T-helper 2 cell treated with Interferon-gamma antibody and Interleukin-4, amounts not matched to agents 5 μg/mL and 100 μg/mL, for 36 hours (primary cell): Measurements from ENCODE around the gene WHRN.

Experiments
- DNase-seq: peaks from one replicate; pipeline ENCODE4 v3.0.0; 2021; ENCODE audit warnings: low spot score
- H3K27ac Mint-ChIP-seq: one replicate; pipeline ENCODE4 v1.8.0; 2021; ENCODE audit warnings: mild to moderate bottlenecking, mixed read lengths
- H3K27me3 Mint-ChIP-seq: one replicate; pipeline ENCODE4 v1.8.0; 2021; ENCODE audit warnings: low read depth, mixed read lengths
- H3K36me3 Mint-ChIP-seq: one replicate; pipeline ENCODE4 v1.8.0; 2021; ENCODE audit warnings: low read depth, mixed read lengths
- H3K4me1 Mint-ChIP-seq: one replicate; pipeline ENCODE4 v1.8.0; 2021; ENCODE audit warnings: low read depth, mixed read lengths
- H3K4me3 Mint-ChIP-seq: one replicate; pipeline ENCODE4 v1.8.0; 2022; ENCODE audit warnings: mild to moderate bottlenecking, moderate library complexity, mixed read lengths
- H3K9me3 Mint-ChIP-seq: one replicate; pipeline ENCODE4 v1.8.0; 2021; ENCODE audit warnings: mixed read lengths

Gene WHRN

DNA sequence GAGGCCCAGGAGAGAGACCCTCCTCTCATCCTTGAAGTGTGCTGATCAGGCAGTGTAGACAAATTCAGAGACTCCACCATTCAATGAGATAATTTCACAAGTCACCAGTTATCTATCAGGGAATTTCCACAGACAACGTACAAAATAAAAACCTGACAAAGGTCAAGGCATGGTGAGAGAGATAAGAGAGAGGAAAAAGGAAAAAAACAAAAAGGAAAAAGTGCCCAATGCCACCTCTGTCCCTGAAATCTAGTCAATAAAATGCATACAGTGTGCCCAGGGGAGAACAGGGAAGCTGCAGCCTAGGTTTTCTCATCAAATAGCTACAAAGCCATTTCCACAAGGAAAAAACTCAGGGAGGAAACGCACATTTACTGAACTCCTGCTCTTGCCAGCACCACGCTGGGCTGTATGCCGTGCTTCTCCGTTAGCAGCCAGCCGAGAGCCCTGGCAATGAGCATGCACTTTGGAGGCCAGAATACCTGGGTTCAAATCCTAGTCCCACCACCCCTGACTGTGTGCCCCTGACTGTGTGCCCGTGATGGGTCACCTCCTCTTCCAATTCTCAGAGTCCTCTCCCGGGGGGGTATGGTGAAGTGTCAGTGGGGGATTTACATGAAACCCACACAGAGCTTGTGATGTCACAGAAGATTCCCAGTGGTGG is 11.6 kb downstream of the WHRN start:
- Mint-ChIP-seq H3K27ac (no peak overlapping the region), H3K9me3 (no peaks in the 10 kb centered on the region), H3K4me3 (no peak overlapping the region), H3K27me3 (peaks cover 15% of the 10 kb centered on the region), H3K4me1 (peaks cover 4% of the 10 kb centered on the region), H3K36me3 (no peaks in the 10 kb centered on the region)
- DNase-seq: no peak

DNA sequence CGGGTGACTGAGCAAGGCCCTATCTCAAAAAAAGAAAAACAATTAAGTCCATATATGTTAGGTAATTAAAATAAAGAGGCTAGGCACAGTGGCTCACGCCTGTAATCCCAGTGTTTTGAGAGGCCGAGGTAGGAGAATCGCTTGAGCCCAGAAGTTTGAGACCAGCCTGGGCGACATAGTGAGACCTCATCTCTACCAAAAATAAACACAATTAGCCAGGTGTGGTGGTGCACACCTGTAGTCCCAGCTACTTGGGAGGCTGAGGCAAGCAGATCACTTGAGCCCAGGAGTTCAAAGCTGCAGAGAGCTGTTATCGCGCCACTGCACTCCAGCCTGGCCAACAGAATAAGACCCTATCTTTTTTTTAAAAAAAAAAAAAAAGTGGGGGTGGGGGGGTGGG is 12.3 kb downstream of the WHRN start:
- Mint-ChIP-seq H3K4me1 (peaks cover 4% of the 10 kb centered on the region), H3K36me3 (no peaks in the 10 kb centered on the region), H3K4me3 (no peak overlapping the region), H3K27me3 (peaks cover 15% of the 10 kb centered on the region), H3K27ac (no peak overlapping the region), H3K9me3 (no peaks in the 10 kb centered on the region)
- no peak for DNase-seq

DNA sequence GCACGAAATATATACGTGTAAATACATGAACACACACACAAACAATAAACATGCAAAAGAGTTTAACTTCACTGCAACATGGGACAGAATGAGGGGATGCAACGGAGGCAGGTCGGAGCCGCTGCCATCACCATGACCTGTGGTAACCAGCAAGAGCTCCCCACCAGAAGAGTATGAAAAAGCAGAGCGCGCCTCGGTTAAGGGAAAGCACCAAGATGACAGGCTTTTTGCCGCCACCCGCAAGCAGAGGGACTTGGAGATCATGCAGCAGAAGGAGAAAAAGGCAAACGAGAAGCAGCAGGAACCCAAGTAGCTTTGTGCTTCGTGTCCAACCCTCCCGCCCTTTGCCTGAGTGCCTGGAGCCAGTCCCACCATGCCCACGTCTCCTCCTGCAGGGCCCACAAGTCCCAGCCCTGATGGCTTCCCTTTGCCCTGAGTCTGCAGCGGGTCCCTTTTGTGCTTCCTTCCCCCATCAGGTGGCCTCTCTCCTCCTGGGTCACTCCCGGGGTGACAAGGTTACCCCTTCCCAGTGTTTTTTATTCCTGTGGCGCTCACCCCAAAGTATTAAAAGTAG is 13.8 kb downstream of the WHRN start:
- peaks cover 5% of the 10 kb centered on the region for H3K4me1 Mint-ChIP-seq
- no peak for DNase-seq
- H3K36me3 Mint-ChIP-seq: no peaks in the 10 kb centered on the region
- peaks cover 11% of the 10 kb centered on the region for H3K27me3 Mint-ChIP-seq
- H3K4me3 Mint-ChIP-seq: no peak overlapping the region
- H3K9me3 Mint-ChIP-seq: no peaks in the 10 kb centered on the region
- no peak overlapping the region for H3K27ac Mint-ChIP-seq

DNA sequence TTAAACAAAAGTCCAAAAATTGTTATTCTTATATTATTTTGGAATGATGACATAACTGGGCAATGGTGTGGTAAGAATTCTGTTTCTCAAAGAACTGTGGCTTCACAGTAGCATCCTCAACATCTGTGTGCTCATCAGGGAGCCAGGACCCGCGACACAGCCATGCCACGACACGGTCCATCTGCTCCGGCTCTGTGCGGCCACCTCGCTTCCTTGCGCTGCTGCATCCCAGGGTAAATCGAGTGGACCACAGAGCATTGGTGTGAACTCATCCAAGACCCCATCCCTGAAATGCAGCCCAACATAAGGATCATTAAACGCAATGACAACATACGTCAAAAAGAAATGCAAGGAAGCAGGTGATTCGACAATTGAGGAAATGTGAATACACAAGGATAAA is 15.3 kb downstream of the WHRN start:
- H3K4me1 Mint-ChIP-seq: peaks cover 13% of the 10 kb centered on the region
- peaks cover 2% of the 10 kb centered on the region for H3K27me3 Mint-ChIP-seq
- H3K27ac Mint-ChIP-seq: no peak overlapping the region
- H3K9me3 Mint-ChIP-seq: no peaks in the 10 kb centered on the region
- no peak for DNase-seq
- no peaks in the 10 kb centered on the region for H3K36me3 Mint-ChIP-seq
- no peak overlapping the region for H3K4me3 Mint-ChIP-seq

DNA sequence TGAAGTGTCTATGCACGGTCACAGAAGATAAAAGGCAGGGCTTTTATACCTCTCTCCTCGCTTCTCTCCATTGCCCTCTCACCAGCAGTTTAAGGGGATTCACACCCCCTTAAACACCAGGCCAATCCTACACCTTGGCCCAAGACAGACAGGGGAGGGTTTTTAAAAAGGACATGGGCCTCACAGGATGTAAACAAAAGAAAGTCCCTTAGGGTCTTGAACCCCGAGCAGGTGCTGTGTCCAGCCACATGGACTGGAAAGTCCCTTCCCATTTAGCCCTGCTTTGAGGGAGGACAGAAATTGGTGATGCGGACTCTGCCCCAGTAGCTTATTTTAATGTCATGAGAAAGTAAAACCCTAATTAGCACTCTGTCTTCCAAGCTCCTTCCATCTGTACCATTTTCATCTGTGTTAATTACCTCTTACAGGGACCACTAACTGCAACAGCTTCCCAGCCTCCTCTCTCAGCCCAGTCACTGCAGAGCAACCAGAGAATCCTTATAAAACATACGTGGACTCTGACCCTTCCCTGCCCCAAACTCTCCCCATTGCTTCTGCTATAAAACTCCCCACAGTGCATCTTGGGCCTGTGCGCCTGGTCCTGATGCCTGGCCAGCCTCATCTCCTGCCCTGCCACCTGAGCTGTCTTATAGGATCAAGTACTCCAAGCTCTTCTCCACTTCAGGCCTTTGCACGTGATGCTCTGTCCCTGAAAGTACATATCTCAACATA is 16.7 kb downstream of the WHRN start:
- H3K27me3 Mint-ChIP-seq: peaks cover 5% of the 10 kb centered on the region
- no peak for DNase-seq
- no peaks in the 10 kb centered on the region for H3K36me3 Mint-ChIP-seq
- no peak overlapping the region for H3K4me3 Mint-ChIP-seq
- no peak overlapping the region for H3K27ac Mint-ChIP-seq
- H3K4me1 Mint-ChIP-seq: peaks cover 21% of the 10 kb centered on the region
- H3K9me3 Mint-ChIP-seq: no peaks in the 10 kb centered on the region

DNA sequence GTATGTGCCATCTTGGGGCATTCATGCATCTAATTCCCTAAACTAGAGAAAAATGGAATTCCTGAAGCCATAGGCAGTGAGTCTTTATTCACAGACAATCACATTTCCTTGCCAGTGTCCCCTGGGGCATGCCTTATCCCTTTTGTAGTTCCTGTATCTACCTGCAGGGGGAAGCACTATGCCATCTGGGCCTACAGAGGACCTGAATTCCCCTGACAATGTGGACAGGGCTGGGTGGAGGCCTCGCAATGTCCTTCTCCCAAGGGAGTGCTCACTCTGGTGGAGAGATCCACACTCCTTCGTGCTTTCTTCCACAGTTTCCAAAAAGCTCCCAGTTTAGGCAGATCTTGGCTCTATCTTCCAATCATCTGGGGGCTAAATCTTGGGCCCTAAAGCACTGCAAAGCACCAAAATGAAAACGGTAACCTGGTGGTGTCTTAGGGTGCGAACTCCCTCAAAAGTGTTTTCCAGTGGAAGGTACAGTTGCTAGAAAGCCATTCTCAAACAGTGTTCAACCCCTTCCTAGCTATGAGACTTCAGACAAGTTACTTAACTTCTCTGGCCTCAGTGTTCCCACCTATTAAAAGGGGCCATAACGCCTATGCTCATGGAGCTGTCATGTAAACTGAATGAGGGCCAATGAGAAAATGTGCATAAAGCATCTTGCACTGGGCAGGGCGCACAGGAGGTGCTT is 17.5 kb downstream of the WHRN start:
- no peaks in the 10 kb centered on the region for H3K36me3 Mint-ChIP-seq
- H3K27ac Mint-ChIP-seq: no peak overlapping the region
- H3K9me3 Mint-ChIP-seq: no peaks in the 10 kb centered on the region
- H3K27me3 Mint-ChIP-seq: peaks cover 5% of the 10 kb centered on the region
- peak; percentile 47 for DNase-seq
- no peak overlapping the region for H3K4me3 Mint-ChIP-seq
- peaks cover 21% of the 10 kb centered on the region for H3K4me1 Mint-ChIP-seq

DNA sequence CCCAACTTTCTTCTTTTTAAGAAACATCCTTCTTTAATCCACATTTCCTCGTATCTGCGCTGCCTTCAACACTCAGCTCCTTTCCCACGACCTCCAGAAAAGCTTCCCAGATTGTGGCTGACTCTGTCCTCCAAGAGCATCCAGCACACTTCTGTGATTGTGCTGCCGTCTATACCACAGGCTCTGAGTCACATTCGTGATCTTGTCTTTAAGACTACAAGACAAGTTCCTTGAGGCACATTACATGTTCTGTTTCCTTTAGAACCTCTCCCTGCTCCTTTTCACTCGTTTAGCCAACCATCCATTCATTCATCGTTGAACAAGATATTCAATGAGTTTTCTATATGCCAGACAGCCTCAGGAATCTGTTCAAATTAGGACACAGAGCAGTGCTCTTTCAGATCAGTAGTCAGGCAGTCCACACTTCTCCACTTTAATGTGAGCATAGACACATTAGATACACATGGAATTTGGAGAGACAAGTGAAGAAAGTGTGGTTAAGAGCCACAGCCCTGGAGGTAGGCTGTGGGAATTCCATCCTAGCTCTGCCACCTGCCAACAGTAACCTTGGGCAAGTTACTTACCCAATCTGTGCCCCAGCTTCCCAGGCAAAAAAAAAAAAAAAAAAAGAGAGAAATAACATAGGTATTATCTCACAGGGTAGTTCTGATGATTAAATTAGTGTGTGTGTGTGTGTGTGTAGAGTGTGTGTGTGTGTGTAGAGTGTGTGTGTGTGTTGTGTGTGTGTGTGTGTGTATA is 18.9 kb downstream of the WHRN start:
- Mint-ChIP-seq H3K9me3 (no peaks in the 10 kb centered on the region), H3K27ac (peak overlapping the region; percentile 53), H3K27me3 (peaks cover 5% of the 10 kb centered on the region), H3K4me3 (peak overlapping the region; percentile 13), H3K36me3 (no peaks in the 10 kb centered on the region), H3K4me1 (peaks cover 22% of the 10 kb centered on the region)
- no peak for DNase-seq

DNA sequence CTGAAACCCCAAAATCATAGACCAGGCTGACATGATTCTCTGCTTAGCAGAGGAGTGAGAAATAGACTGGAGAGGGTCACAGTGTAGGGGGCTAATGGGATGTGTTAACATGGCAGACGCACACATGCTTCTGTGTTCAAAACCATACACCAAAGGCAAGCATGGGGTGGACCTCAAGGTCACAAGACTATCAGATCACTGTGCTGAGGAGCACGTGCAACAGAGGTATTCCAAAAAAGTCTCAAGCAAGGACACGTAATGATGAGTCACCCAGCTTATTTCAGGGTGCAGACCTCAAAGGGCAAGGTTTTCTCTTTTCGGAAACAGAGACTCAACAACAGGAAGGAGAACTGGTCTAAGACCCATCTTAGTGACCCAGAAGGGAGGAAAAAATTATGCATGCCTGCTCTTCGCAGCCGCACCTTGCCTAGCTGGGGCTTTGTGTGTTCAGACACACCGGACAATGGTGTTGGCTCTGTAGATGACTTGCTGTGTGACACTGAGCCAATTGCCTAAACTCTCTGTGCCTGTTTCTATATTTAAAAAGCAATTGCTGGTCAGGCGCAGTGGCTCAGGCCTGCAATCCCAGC is 20.3 kb downstream of the WHRN start:
- Mint-ChIP-seq H3K27me3 (peaks cover 3% of the 10 kb centered on the region), H3K36me3 (no peaks in the 10 kb centered on the region), H3K9me3 (no peaks in the 10 kb centered on the region), H3K4me3 (peak overlapping the region; percentile 21), H3K4me1 (peaks cover 26% of the 10 kb centered on the region), H3K27ac (peak overlapping the region; percentile 68)
- peak; percentile 74 for DNase-seq

DNA sequence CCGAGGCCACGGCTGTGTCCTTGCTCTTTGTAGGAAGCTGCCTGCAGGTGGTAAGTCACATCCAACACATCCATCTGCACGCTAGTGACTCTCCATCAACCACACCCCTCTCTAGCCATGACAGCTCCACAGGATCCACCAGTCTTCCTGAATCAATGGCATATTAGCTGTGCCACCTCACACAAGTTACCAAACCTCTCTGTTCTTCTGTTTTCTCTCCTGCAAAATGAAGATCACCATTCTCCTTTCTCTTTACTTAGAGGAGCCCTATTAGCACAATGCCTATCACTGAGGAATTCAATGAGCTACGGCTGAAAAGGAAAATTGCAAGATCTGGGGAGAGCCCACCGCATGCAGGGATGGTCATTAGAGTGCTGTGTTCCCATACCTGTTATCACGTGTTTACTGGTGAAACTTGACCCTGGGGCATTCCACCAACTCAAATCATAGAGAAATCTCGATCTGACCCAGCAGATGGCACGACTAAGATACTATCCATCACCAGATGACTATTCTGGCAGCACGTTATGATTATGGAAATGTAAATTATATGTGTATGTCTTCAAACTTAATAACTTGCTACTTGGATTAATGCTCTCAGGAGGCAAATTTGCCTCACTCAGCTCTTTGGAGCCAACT is 20.9 kb downstream of the WHRN start:
- H3K36me3 Mint-ChIP-seq: no peaks in the 10 kb centered on the region
- H3K27ac Mint-ChIP-seq: peak overlapping the region; percentile 68
- peaks cover 26% of the 10 kb centered on the region for H3K4me1 Mint-ChIP-seq
- H3K4me3 Mint-ChIP-seq: no peak overlapping the region
- no peaks in the 10 kb centered on the region for H3K9me3 Mint-ChIP-seq
- no peak for DNase-seq
- H3K27me3 Mint-ChIP-seq: peaks cover 3% of the 10 kb centered on the region

DNA sequence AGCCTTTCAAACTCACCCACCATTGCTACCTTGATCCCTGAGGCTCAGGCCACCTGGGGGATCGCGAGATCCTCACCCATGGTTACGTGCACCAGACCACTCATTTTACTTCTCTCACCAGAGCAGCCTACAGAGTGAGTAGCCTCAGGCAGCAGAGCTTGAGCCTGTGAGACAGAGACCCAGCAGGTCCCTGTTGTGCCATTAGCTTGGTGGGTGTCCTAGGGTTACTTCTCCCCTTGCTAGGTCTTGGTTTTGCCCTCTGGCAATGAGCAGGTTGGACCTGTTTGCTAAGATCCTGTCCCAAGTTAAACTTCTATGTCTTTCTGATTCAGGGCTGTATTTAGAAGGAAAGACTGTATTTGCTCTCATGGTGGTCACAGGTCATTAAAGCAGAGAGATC is 21.8 kb downstream of the WHRN start:
- H3K27me3 Mint-ChIP-seq: peaks cover 3% of the 10 kb centered on the region
- H3K27ac Mint-ChIP-seq: no peak overlapping the region
- no peaks in the 10 kb centered on the region for H3K9me3 Mint-ChIP-seq

DNA sequence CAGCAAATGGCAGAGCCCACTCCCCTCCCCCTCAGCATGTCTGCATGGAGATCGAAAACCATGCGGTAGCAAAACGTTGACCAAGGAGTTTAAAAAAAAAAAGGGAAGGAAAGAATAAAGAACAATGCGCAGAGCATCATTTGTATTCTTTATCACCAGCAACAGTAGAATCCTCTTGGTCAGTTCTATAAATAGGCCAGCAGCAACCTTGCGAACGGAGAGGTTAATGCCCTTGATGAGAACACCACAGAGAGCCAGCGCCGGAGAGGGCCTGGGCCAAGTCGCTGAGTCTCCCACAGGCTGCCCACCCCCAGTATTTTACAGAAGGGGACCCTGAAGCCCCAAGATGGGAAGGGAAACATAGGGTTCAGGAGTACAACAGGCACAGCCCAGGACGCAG is 22.7 kb downstream of the WHRN start:
- no peak for DNase-seq
- peaks cover 26% of the 10 kb centered on the region for H3K4me1 Mint-ChIP-seq
- H3K36me3 Mint-ChIP-seq: no peaks in the 10 kb centered on the region
- no peak overlapping the region for H3K4me3 Mint-ChIP-seq
- H3K9me3 Mint-ChIP-seq: no peaks in the 10 kb centered on the region
- H3K27ac Mint-ChIP-seq: no peak overlapping the region
- H3K27me3 Mint-ChIP-seq: peaks cover 3% of the 10 kb centered on the region

More for the DNA sequence above, 21.8 kb downstream of the WHRN start:
- Mint-ChIP-seq H3K4me1 (peaks cover 26% of the 10 kb centered on the region), H3K36me3 (no peaks in the 10 kb centered on the region), H3K4me3 (no peak overlapping the region)
- no peak for DNase-seq

DNA sequence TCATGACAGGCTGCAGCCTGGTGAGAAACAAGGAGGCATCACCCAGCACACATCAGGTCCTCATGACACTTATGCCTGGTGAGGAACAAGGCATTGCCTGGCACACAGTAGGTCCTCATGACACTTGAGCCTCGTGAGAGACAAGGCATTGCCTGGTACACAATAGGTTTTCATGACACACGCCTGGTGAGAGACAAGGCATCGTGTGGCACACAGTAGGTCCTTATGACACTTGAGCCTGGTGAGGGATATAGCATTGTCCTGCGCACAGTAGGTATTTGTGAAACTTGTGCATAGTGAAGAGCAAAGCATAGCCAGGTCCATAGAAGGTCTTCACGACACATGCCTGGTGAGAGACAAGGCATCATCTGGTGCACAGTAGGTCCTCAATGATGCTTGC is 23.5 kb downstream of the WHRN start:
- Mint-ChIP-seq H3K36me3 (no peaks in the 10 kb centered on the region), H3K9me3 (no peaks in the 10 kb centered on the region), H3K27me3 (peaks cover 3% of the 10 kb centered on the region), H3K4me1 (peaks cover 23% of the 10 kb centered on the region), H3K4me3 (no peak overlapping the region), H3K27ac (no peak overlapping the region)
- no peak for DNase-seq
